NCI-H187 treated with DMSO at 0.1 percent for 48 hours (cell line): ENCODE data around the gene SLCO3A1.
"Not testable (repeated sequence)": the region's sequence is repeated elsewhere in the genome, so short reads cannot be mapped to it uniquely, and the experiment has no call there.

ENCODE experiments used
- DNase-seq: peaks from one replicate; lab custom pipeline; 2025; lab: John Stamatoyannopoulos, UW

The SLCO3A1 gene

GRCh38 chr15:92070251-92070650, 216.7 kb downstream of the SLCO3A1 start:
- not testable (repeated sequence) for DNase-seq

DNA sequence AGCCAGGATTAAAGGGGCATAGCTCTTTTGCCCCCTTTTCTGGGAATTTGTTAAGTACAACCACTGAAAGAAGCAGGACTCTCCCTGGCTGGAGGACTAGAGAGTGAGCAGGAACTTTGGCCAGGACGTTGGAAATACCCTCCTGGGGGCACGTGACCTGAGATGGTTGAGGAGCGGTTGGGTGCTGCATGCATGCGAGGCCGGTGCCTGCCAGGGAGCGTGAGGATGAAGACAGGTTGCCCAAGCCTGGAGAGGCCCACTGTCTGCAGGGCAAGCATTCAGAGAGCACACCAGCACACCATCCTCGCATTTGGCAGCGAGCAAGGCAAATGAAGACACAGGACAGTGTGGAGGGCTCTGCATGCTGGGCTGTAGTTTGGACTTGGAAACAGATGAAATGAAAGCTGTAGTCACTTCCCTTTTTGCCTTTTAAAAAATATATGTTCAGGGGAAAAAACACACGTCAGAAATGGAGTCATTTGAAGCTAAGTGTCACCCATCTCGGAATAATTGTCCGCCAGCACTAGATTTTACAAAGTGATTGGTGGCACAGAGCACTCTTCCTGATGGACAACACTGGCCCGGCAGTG, 217.6 kb downstream of the SLCO3A1 start:
- DNase-seq, result no peak

DNA sequence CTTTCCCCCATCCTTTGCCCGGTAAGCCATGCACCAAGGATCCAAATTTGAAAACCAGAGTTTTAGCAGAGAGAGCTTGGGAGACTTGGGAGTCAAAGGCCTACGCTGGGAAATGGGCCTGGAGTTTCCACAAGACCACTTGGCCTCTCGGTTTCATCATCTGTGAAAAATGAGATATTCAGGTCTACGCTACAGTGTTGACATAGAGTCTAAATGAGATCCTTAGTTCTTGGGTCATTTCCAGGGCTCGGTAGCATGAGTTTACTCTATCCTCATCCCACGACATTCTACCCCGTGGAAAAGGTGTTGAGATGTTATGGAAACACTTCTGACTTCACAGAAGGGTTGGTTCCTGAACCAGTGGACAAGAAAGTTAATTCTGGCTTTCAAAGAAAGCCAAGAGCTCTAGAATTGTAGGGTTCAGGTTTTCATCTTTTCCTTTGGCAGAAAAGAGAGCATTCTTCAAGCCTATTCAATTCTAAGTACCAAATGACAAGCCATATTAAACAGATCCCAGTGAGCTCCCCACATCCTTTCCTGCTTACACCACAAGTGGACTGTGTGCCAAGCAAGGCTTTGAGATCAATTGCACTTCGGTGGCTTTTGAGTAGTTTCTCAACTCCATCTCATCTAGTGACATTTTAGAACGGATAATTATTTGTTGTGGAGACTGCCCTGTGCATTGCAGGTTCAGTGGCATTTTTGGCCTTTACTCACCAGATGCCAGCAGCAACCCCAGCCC, 219.7 kb downstream of the SLCO3A1 start:
- no peak for DNase-seq

DNA sequence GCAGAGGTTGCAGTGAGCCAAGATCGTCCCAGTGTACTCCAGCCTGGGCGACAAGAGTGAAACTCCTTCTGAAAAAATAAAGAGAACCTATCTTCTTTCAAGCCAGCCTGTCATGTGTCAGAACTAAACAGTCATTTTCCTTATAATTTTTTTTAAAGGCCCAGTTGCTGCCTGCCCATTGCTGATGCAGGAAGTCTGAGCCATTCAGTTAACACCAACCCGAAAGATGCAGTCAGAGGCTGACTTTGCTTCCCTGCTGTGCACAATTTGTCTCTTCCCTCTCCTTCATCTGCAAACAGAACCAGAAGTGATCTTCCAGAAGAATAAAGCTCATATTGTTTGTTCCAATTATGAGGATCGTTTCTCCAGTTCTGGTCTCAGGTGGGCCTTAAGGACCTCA, 220.6 kb downstream of the SLCO3A1 start:
- no peak for DNase-seq

DNA sequence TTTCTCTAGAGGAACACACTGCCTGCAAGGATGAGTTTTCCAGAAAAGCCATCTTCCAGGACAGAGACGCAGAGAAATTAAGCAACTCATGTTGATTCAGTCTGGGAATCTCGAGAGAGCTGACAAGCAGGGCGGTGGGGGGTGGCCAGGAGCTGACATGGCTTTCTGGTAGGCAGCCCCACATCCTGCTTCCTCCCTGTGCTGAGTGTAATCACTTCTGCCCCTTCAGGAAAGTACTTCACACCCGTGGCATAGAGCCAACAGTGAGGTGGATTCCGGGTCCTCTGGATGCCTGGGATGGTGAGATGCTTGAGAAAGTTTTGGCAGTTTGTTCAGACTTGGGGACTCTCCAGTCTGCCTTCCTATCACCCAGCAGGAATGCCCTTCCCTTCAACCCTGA, 221.1 kb downstream of the SLCO3A1 start:
- no peak for DNase-seq

GRCh38 chr15:92075764-92076163, 222.3 kb downstream of the SLCO3A1 start:
- no peak for DNase-seq

GRCh38 chr15:92076541-92076940, 223.0 kb downstream of the SLCO3A1 start:
- no peak for DNase-seq

GRCh38 chr15:92077353-92078085, 224.0 kb downstream of the SLCO3A1 start:
- no peak for DNase-seq

DNA sequence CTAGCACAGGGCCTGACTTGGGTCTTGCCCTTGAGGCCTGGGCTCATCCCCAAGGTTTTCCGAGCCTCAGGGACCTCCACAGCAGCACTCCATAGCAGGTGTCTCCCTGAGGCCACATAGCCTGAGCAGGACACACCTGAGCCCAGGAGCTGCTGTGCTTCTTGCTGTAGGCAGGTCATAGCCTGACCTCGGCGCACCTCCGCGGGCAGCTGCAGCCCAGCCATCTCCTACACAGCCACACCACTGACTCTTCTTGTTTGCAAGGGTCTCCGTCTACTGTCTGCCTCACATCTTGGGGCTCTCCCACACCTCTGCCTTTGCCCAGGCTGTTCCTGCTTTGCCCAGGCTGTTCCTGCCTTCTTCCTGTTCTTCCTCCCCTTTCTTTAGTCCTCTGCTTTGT, 224.8 kb downstream of the SLCO3A1 start:
- DNase-seq, result no peak

DNA sequence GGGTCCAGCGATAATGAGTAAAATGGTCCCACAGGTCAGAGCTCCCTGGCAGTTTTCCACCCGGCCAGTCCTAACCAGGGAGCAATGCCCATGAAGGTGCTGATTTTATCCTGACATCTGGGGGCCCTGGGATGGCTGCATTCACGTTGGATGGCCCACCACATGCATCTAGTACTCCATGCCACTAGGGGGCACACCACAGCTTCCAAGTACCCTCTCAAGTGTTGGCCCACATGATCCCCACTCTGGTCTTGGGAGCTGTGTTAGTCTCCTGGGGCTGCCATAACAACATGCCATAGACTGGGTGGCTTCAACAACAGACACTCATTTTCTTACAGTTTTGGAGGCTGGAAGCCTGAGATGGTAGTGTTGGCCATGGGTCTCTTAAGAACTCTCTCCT, 225.5 kb downstream of the SLCO3A1 start:
- DNase-seq, result no peak

DNA sequence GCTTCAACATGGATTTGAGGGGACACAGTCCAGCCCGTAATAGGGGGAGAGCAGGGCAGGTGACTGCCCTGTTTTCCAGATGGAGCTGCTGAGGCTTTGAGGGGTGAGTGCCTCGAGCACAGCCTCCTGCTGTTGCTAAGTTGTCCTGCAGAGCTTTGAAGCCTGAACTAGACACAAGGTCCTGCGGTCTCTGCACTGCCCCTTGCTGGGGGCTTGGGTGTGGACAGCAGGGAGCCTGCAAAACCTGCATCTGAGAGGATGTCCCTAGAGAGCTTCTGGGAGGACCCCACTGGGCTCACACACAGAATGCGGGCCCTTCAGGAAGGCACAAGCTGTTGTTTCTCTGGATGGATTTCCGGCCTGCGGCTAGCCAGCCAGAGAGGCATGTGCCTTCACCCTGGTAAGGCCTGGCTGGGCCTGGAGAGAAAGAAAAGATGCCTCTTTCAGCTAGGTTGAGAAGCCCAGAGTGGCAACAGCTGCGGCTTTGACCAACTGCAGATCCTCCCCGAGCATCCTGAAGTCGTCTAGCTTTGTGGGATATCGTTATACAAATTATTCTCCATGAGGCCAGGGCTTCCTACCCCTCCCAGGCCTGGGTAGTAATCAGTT, 226.2 kb downstream of the SLCO3A1 start:
- no peak for DNase-seq

- DNase-seq, result peak; percentile 19
Measured at GRCh38 chr15:92082006-92082843, 228.7 kb downstream of the SLCO3A1 start.

DNA sequence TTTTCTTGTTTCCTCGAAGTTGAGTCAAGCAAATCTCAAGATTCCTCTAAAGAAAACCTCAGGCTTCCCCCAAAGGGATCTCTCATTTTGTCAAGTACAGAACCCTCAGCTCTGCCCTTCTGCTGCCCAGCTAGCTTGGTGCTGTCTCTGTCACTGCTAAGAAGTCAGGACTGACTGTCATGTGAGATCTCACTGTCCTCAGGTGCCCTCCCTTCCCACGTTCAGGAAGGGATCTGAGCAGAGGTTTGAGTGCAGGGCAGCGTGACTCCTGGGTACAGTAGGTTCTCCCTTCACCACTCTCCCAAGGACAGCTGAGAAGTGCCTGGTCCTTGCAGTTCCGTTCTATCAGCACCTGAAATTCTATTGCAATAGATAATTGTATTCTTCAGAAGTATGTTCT, 229.7 kb downstream of the SLCO3A1 start:
- DNase-seq, result no peak

DNA sequence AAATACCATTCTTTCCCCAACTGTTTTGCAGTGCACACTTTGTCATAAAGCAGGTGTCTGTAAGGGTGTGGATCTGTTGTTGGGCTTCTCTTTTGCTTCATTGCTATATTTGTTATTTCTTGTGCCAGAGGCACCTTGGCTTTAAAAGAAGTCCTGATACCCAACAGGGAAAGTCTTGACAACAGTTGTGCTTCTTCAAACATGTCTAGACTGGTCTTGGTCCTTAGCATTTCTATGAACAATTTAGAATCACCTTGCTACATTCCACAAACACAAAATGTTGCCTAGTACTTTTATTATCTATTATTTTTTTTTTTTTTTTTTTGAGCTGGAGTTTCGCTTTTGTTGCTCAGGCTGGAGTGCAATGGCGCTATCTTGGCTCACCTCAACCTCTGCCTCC, 233.7 kb downstream of the SLCO3A1 start:
- no peak for DNase-seq

DNA sequence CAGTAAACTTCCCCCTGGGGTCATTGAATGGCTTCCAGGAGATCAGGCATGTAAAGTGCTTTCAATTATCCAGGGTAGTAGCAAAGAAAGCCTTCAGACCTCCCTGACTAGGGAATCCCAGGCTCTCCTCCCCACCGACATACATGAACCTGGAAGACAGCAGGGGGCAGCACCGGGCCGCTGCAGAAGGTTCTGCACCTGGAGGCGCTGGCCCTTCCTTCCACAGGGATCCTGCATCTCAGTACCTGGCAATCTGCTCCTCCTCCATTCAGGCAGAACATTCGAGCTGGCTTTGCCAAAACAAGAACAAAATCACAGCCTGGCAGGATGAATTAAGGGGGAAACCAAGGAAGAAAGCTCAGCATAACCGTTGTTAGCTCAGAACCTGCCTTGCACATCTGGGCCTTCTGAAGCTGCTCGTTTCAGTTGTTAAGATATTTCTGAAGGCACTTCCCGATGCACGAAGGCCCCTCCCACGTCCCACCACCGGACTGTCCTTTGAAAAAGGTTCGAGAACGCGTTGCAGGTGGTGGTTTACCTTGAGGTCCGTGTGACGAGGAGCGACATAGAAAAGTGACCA, 237.7 kb downstream of the SLCO3A1 start:
- DNase-seq, result no peak

DNA sequence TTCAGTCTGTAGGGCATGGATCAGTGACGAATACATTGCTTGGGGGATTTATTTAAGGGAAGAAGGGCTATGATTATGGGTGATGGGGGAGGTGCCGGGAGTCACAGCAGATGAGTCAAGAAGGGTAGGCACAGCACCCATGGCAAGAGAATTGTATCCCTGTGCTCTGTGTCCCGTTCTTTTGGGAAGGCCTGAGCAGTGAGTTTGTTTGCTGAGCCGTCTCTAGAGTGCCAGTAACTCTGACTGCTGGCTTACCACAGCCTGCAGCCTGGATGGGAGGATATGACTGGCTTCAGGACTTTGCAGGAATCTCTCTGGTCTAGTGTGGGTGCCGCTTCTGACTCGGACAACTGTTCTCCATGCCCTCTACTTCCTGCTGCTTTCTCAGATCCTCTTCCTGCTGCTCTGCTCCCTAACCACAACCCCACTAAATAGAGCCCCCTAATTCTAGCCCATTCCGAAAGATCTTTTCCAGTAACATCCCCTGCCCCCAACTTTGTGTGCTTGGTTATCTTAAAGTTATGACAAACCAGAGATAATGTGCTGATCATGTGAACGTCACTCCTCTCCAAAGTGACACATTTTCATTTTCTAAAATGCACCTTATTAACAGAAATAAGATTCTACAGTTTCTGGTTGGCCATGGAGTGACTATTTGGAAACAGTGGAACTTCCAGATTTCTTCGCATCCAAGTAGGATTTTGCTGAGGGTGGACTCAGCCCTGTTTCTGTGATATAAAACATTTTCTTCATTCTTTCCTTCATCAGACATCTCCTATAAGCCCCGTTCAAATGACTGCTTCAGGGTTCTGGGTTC, 239.0 kb downstream of the SLCO3A1 start:
- no peak for DNase-seq

GRCh38 chr15:92095693-92096092, 242.2 kb downstream of the SLCO3A1 start:
- no peak for DNase-seq

DNA sequence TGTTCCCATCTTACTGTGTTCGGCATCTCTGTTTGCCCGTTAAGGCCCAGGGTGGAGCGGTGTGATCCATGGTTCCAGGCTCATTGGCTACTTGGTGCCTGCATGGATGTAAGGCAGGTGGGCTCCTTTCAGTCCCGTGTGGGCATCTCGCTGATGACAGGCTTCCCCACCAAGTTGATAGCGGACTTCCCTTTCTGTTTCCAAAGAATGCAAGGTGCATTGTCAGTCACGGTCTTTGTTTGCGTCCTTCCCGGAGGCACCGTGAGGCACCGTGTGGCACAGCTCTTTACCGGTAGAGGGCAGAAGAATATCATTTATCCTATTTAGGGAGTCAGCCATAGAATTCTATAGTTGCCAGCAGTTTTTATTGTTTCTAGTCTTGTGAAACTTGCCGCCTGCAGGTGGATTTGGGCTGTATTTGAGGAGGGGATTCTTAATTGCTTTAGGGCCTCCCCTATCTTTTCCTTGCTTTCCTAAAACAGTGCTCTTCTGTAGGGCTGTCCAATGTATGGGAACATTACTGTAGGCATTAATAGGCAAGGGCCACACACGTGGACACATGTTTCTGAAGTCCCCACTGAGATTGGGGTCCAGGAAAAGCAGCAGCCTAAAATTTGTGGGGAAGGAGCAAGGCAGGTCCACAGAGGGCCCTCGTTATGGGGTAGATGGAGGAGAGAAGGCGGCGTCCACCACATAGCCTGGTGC, 244.1 kb downstream of the SLCO3A1 start:
- peak; percentile 30 for DNase-seq

DNA sequence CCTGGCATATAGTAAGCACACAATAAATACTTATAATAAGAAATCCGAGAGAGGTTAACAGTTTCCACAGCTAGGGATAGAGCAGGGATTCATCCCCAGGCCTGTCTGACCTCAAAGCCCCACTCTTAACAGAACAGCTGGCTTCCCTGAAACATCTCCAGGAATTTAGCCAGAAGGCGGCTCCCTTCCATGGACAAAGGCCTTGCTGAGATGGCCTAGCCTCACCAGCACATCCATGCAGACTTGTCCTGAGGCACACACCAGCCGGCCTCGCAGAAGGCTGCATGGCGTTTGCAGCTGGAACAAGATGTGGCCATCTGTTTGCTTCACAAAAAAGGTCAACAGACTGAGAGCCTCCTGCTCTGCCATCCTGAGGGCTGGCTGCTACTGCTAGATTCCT, 245.4 kb downstream of the SLCO3A1 start:
- no peak for DNase-seq

GRCh38 chr15:92100301-92100700, 246.8 kb downstream of the SLCO3A1 start:
- no peak for DNase-seq
